Mononuclear cell (primary cell): Measurements from ENCODE around the gene LAYN. TPM values are rescaled to one million over a fixed set of nuclear protein-coding genes. Genes with fewer than 3 reads are reported as not detected.

Experiments
- H3K27me3 ChIP-seq: 2 replicates; pipeline ENCODE4 v1.6.0; 2011; ENCODE audit warnings: low read length, control low read depth; ENCODE audit not compliant: insufficient read depth
- H3K4me1 ChIP-seq: 2 replicates; pipeline ENCODE4 v1.5.1; 2011; ENCODE audit warnings: mild to moderate bottlenecking, low read length, control low read depth; ENCODE audit not compliant: insufficient read depth
- H3K4me3 ChIP-seq: 2 replicates; pipeline ENCODE4 v1.5.1; 2011; ENCODE audit warnings: mild to moderate bottlenecking, low read length, moderate library complexity
- H3K9me3 ChIP-seq: 2 replicates; pipeline ENCODE4 v1.5.1; 2011; ENCODE audit warnings: low read depth, mild to moderate bottlenecking, control low read depth, low read length
- total RNA-seq: library from RNA; depleted of rRNA; stranded (reverse); fragments of >200 nt; gene quantifications from one replicate; pipeline ENCODE4 v1.2.3, GENCODE V29; 2012

The LAYN gene, protein sequence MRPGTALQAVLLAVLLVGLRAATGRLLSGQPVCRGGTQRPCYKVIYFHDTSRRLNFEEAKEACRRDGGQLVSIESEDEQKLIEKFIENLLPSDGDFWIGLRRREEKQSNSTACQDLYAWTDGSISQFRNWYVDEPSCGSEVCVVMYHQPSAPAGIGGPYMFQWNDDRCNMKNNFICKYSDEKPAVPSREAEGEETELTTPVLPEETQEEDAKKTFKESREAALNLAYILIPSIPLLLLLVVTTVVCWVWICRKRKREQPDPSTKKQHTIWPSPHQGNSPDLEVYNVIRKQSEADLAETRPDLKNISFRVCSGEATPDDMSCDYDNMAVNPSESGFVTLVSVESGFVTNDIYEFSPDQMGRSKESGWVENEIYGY
- total RNA-seq, result 0.42 TPM

- H3K4me1 ChIP-seq, result peaks cover 30% of the 10 kb centered on the region
- H3K4me3 ChIP-seq, result peak within 1 kb of the TSS; percentile 7
- H3K9me3 ChIP-seq, result no peaks in the 10 kb centered on the region
- H3K27me3 ChIP-seq, result peaks cover 59% of the 10 kb centered on the region
Observed at GRCh38 chr11:111540114-111540936, at the start of gene LAYN. LAYN (plus strand) TSS chr11:111540720; CDS start chr11:111540844, 124 bp downstream.

DNA sequence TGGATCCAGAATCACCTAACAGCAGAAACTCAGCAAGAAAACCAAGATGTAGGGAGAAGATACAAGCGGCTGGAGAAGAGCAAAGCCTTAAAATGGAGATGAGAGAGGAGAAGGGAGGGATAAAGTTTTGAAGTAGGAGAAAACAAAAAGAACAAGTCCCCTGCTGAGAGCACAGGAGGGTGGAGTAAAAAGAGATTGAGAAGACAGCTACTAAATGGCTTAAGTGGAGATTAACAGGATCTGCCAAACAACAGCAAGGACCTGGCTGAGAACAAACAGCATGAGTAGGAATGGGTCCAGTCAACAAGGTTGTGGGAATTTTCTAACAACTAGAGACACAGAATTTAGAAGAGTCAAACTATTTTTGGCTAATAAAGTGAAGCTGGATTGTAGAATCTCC lies 46.5 kb upstream of the LAYN start:
- H3K4me3 ChIP-seq, result no peak overlapping the region

DNA sequence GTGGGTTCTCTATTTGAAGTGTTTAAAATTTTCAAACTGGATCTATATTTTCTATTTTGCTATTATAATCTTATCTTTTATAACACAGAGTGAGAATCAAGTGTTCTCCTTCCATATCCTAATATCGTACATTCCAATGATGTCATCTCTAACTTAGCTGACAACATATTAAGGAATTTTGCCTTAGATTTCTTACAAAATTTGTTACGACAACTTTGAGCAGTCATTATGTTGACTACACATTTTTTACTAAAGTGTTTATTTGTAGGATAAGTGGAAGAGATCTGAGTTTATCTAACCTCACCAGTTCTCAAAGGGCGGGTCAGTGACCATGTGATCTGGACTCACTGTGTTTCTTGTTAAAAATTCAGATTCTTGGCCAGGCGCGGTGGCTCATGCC lies 41.0 kb upstream of the LAYN start:
- Histone ChIP-seq H3K27me3 (peaks cover 3% of the 10 kb centered on the region), H3K9me3 (no peaks in the 10 kb centered on the region), H3K4me1 (no peaks in the 10 kb centered on the region)

More for the DNA sequence above, 46.5 kb upstream of the LAYN start:
- Histone ChIP-seq H3K4me1 (no peaks in the 10 kb centered on the region), H3K9me3 (no peaks in the 10 kb centered on the region), H3K27me3 (no peaks in the 10 kb centered on the region)

GRCh38 chr11:111500481-111500880 lies 40.0 kb upstream of the LAYN start:
- Histone ChIP-seq H3K4me3 (no peak overlapping the region), H3K9me3 (no peaks in the 10 kb centered on the region), H3K27me3 (peaks cover 9% of the 10 kb centered on the region), H3K4me1 (no peaks in the 10 kb centered on the region)

More for the DNA sequence above, 41.0 kb upstream of the LAYN start:
- H3K4me3 ChIP-seq, result no peak overlapping the region

GRCh38 chr11:111502611-111503010 lies 37.9 kb upstream of the LAYN start:
- Histone ChIP-seq H3K4me1 (no peaks in the 10 kb centered on the region), H3K4me3 (no peak overlapping the region), H3K9me3 (no peaks in the 10 kb centered on the region), H3K27me3 (peaks cover 9% of the 10 kb centered on the region)

DNA sequence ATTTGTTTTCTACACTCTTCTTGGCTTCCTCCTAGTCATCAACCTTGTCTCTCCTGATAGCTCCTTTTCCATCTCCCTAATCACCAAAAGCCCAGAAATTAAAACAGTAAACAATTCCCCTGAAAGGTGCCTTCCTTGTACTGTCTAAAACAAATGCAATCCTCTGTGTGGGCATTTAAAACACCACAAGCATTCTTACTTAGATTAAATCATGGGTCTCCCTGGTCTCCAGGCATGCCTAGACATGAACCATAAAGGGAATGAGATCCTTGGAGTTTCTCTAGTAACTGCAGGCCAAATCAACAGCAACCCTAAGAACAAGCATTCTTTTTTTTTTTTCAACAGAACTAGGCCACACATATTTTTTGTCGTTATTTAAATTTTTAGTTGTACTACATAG lies 30.2 kb upstream of the LAYN start:
- no peak overlapping the region for H3K4me3 ChIP-seq
- H3K4me1 ChIP-seq, result peaks cover 13% of the 10 kb centered on the region
- H3K9me3 ChIP-seq, result no peaks in the 10 kb centered on the region
- peaks cover 40% of the 10 kb centered on the region for H3K27me3 ChIP-seq

- H3K9me3 ChIP-seq, result no peaks in the 10 kb centered on the region
- peaks cover 48% of the 10 kb centered on the region for H3K27me3 ChIP-seq
- H3K4me1 ChIP-seq, result peaks cover 13% of the 10 kb centered on the region
- H3K4me3 ChIP-seq, result peak within 1 kb of the TSS; percentile 4
Observed at GRCh38 chr11:111512296-111513239, 28.0 kb upstream of the LAYN start, which contains the start of gene BTG4. BTG4 (minus strand) TSS chr11:111512386; CDS start chr11:111498776, 13,610 bp downstream.

DNA sequence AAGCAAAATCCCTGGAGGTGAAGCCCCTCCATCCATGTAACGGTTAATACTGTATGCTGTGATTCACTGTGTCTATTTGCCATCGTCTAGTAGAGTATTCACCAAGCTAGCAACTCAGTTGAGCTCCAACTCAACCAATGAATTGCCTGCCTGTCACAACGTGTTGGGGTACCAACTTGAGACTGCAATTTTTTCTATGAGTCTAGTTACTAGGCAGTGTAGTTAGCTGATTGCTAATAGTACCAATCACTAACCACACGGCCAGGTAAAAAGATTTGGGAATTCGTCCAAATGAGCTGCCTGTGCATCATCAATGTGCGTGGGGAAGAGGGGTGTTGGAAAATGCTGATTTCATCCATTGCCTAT lies 27.3 kb upstream of the LAYN start:
- H3K4me3 ChIP-seq, result no peak overlapping the region

GRCh38 chr11:111514216-111515031 lies 26.1 kb upstream of the LAYN start, which contains the start of gene HOATZ:
HOATZ (plus strand) TSS chr11:111514778; CDS start chr11:111514785, 7 bp downstream.
- Histone ChIP-seq H3K4me1 (peaks cover 13% of the 10 kb centered on the region), H3K27me3 (peaks cover 48% of the 10 kb centered on the region), H3K4me3 (no peak within 1 kb of the TSS), H3K9me3 (no peaks in the 10 kb centered on the region)

More for the DNA sequence above, 27.3 kb upstream of the LAYN start:
- Histone ChIP-seq H3K4me1 (peaks cover 13% of the 10 kb centered on the region), H3K27me3 (peaks cover 48% of the 10 kb centered on the region), H3K9me3 (no peaks in the 10 kb centered on the region)

DNA sequence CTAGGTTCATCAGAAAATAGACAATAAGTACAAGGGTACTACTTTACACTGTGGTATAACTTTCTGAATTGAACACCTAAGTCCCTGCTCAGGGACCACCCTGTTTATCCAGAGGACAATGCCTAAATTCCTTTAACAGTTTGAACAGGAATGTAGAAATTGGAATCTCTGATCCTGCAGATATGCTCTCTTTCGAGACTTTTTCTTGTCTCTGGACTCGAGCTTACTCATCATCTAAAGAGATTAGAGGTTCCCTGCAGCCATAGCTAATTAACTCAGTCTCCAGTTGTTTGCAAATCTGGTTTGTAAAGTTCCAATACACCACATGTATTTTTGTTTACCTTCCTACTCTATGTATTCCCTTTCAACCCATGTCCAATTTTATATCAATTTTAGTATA lies 24.9 kb upstream of the LAYN start:
- Histone ChIP-seq H3K9me3 (no peaks in the 10 kb centered on the region), H3K4me1 (peaks cover 13% of the 10 kb centered on the region), H3K4me3 (no peak overlapping the region), H3K27me3 (peaks cover 44% of the 10 kb centered on the region)

DNA sequence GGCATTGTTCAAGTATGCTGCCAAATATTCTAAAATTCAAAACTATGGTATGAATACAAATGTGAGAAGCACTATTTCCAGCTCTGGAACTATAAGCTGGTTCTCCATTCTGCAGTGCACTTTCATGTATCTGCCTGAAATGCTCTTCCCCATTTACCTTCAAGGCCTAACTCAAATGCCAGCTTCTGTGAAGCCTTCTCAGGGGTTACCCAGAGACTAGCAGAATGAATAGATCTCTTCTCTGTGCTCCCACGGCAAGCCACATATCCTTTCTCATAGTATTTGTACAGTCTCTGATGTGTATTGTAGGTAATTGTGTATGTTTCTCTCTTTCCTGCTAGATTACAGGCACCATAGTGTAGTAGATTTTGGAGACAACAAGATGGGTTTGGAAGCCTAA lies 21.9 kb upstream of the LAYN start:
- peaks cover 30% of the 10 kb centered on the region for H3K27me3 ChIP-seq
- no peak overlapping the region for H3K4me3 ChIP-seq
- H3K9me3 ChIP-seq, result no peaks in the 10 kb centered on the region
- H3K4me1 ChIP-seq, result peaks cover 4% of the 10 kb centered on the region

DNA sequence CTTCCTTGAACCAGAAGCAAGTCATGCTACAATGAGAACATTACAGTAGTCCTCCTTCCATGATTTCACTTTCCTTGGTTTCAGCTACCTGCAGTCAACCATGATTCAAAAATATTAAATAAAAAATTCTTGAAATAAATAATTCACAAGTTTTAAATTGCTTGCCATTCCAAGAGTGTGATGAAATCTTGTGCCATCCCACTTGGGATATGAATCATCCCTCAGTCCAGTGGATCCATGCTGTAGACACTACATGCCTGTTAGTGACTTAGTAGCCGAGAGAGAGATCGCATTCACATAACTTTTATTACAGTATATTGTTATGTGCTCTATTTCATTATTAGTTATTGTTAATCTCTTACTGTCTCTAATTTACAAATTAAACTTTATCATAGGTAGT lies 20.0 kb upstream of the LAYN start:
- H3K4me1 ChIP-seq, result no peaks in the 10 kb centered on the region
- H3K9me3 ChIP-seq, result no peaks in the 10 kb centered on the region
- H3K27me3 ChIP-seq, result peaks cover 13% of the 10 kb centered on the region
- H3K4me3 ChIP-seq, result no peak overlapping the region

DNA sequence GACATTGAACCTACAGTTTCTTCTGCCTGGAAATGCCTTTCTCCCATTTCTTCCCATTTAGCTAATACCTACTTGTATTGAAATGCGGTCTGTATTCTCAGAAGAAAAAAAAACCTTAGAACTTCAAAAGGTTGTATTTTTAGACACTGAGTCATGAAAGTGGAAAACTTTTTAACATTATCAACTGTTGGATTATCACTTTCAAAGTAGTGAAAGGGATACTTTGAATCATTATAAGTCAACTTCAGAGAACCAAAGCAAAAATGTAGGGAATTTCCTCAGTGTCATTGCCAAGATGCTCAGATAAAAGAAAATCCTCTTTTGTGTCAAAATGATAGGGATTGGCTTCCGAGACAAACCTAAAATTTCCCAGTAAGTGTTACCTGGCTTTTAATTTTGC lies 19.4 kb upstream of the LAYN start:
- Histone ChIP-seq H3K9me3 (no peaks in the 10 kb centered on the region), H3K4me3 (no peak overlapping the region), H3K4me1 (no peaks in the 10 kb centered on the region), H3K27me3 (peaks cover 8% of the 10 kb centered on the region)

GRCh38 chr11:111522426-111522825 lies 18.1 kb upstream of the LAYN start:
- Histone ChIP-seq H3K9me3 (no peaks in the 10 kb centered on the region), H3K4me1 (no peaks in the 10 kb centered on the region)

More at GRCh38 chr11:111522426-111522825, 18.1 kb upstream of the LAYN start:
- Histone ChIP-seq H3K4me3 (no peak overlapping the region), H3K27me3 (peaks cover 7% of the 10 kb centered on the region)
